Measurements from ENCODE around the gene AOPEP.

Gene AOPEP

GRCh38 chr9:95116002-95116807 lies 389.7 kb downstream of the AOPEP start:
- no peak for DNase-seq (ENCODE audit: low read depth in 3 of 3)

- DNase-seq (ENCODE audit: low read depth in 3 of 3) = no peak
These were observed 390.3 kb downstream of the AOPEP start for GRCh38 chr9:95116808-95117204.

- no peak for DNase-seq (ENCODE audit: low read depth in 3 of 3)
These were observed 392.1 kb downstream of the AOPEP start for GRCh38 chr9:95118596-95118995.

- DNase-seq (ENCODE audit: low read depth in 3 of 3) = no peak
These were observed 394.4 kb downstream of the AOPEP start for GRCh38 chr9:95120781-95121370.

- DNase-seq (ENCODE audit: low read depth in 3 of 3) = no peak
These were observed 398.3 kb downstream of the AOPEP start for GRCh38 chr9:95124582-95125367.

GRCh38 chr9:95125652-95126051 lies 399.2 kb downstream of the AOPEP start:
- DNase-seq (ENCODE audit: low read depth in 3 of 3) = no peak

- DNase-seq (ENCODE audit: low read depth in 3 of 3) = no peak
These were observed 400.2 kb downstream of the AOPEP start for GRCh38 chr9:95126739-95127138.

GRCh38 chr9:95127249-95128176 lies 401.0 kb downstream of the AOPEP start:
- DNase-seq (ENCODE audit: low read depth in 3 of 3) = peak; percentile 39 to 64 (median 58)

GRCh38 chr9:95128177-95128524 lies 401.7 kb downstream of the AOPEP start:
- no peak for DNase-seq (ENCODE audit: low read depth in 3 of 3)

GRCh38 chr9:95129476-95130291 lies 403.2 kb downstream of the AOPEP start:
- DNase-seq (ENCODE audit: low read depth in 3 of 3) = no peak

GRCh38 chr9:95130484-95130883 lies 404.0 kb downstream of the AOPEP start:
- DNase-seq (ENCODE audit: low read depth in 3 of 3) = no peak

- DNase-seq (ENCODE audit: low read depth in 3 of 3) = peak; percentile 19 to 31 (median 21)
These were observed 404.8 kb downstream of the AOPEP start for GRCh38 chr9:95131023-95131943.

GRCh38 chr9:95132366-95133324 lies 406.1 kb downstream of the AOPEP start:
- no peak for DNase-seq (ENCODE audit: low read depth in 3 of 3)

GRCh38 chr9:95133325-95133705 lies 406.8 kb downstream of the AOPEP start:
- DNase-seq (ENCODE audit: low read depth in 3 of 3) = no peak

- no peak for DNase-seq (ENCODE audit: low read depth in 3 of 3)
These were observed 408.0 kb downstream of the AOPEP start for GRCh38 chr9:95134457-95134881.

- DNase-seq (ENCODE audit: low read depth in 3 of 3) = no peak
These were observed 409.3 kb downstream of the AOPEP start for GRCh38 chr9:95135756-95136155.

Measured in stimulated activated CD4-positive, alpha-beta T cell treated with anti-CD3 and anti-CD28 coated beads, TNF-alpha, amount 100 ng/mL, for 48 hours (primary cell).